Panc1 (cell line): ENCODE data around the gene TGIF1.

Source experiments
- POLR2AphosphoS5 ChIP-seq: IDR thresholded peaks from 2 replicates; pipeline ENCODE4 v1.6.1; 2012; ENCODE audit warnings: mild to moderate bottlenecking, low read depth, low read length, moderate library complexity
- TCF7L2 ChIP-seq: IDR thresholded peaks from 2 replicates; pipeline ENCODE4 v1.6.1; 2011; ENCODE audit warnings: mild to moderate bottlenecking, low read depth, low read length, inconsistent platforms
- TF ChIP-seq, protein P1 (sequence below): fragments of 450-650 bp; IDR thresholded peaks from 2 replicates; pipeline ENCODE4 v1.5.1; 2017; ENCODE audit warnings: mild to moderate bottlenecking

- TF ChIP-seq, protein P1, sequence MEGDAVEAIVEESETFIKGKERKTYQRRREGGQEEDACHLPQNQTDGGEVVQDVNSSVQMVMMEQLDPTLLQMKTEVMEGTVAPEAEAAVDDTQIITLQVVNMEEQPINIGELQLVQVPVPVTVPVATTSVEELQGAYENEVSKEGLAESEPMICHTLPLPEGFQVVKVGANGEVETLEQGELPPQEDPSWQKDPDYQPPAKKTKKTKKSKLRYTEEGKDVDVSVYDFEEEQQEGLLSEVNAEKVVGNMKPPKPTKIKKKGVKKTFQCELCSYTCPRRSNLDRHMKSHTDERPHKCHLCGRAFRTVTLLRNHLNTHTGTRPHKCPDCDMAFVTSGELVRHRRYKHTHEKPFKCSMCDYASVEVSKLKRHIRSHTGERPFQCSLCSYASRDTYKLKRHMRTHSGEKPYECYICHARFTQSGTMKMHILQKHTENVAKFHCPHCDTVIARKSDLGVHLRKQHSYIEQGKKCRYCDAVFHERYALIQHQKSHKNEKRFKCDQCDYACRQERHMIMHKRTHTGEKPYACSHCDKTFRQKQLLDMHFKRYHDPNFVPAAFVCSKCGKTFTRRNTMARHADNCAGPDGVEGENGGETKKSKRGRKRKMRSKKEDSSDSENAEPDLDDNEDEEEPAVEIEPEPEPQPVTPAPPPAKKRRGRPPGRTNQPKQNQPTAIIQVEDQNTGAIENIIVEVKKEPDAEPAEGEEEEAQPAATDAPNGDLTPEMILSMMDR = no peak
- TF ChIP-seq POLR2AphosphoS5 = no peak
- TF ChIP-seq TCF7L2 = no peak
Measured at GRCh38 chr18:3502650-3503049, 52.7 kb downstream of the TGIF1 start.
